Jurkat, Clone E6-1 (cell line): ENCODE measurements around the gene PRKCZ.
A peak's percentile ranks its signal among the peaks of the same experiment; 100 is the strongest.

Experiments used
- DNase-seq: peaks from one replicate; pipeline ENCODE4 v3.0.0-alpha.2; 2011; ENCODE audit warnings: low read depth, low spot score
- H3K4me3 ChIP-seq: 2 replicates; pipeline ENCODE4 v1.5.1; 2011; ENCODE audit warnings: mild to moderate bottlenecking, low read length, control low read depth, moderate library complexity

Gene PRKCZ

DNA sequence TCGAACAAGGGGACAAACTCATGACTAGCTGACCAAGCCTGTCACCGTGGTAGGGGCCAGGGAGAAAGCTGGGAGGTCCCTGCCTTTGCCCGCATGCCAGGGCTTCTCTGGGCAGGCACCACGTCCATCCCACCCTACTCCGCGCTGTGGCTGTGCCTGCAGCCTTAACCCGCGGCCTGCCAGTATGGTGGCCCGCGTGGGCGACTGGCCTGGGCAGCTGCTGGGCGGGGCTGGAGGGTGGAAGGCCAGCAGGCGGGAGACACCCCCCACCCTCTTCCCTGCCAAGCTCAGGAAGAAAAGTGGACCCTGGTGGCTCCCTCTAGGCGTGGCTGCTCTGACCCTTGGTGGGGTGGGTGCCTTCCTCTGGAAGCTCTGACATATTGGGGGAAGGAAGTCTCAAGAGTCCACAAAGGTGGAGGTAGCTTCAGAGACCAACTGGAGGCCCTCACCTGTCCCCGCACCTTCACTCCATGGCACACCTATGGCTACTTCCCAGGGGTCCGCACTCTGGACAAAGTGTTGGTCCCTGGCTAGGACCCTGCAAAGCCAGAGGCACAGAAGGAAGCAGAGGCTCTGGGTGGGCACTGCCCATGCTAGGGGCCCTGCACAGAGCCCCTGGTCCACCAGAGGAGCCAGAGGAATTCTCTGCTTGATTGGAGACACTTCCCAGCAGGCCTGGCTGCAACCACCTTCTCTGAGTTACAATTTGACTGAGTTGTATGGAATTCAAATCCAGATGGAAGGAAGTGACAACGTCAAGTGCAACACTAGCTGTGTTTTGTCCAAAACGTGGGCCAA, 174.6 kb downstream of the PRKCZ start:
- no peak for DNase-seq
- no peak overlapping the region for H3K4me3 ChIP-seq

GRCh38 chr1:2226525-2227345, 176.5 kb downstream of the PRKCZ start:
- DNase-seq = no peak
- H3K4me3 ChIP-seq = no peak overlapping the region

DNA sequence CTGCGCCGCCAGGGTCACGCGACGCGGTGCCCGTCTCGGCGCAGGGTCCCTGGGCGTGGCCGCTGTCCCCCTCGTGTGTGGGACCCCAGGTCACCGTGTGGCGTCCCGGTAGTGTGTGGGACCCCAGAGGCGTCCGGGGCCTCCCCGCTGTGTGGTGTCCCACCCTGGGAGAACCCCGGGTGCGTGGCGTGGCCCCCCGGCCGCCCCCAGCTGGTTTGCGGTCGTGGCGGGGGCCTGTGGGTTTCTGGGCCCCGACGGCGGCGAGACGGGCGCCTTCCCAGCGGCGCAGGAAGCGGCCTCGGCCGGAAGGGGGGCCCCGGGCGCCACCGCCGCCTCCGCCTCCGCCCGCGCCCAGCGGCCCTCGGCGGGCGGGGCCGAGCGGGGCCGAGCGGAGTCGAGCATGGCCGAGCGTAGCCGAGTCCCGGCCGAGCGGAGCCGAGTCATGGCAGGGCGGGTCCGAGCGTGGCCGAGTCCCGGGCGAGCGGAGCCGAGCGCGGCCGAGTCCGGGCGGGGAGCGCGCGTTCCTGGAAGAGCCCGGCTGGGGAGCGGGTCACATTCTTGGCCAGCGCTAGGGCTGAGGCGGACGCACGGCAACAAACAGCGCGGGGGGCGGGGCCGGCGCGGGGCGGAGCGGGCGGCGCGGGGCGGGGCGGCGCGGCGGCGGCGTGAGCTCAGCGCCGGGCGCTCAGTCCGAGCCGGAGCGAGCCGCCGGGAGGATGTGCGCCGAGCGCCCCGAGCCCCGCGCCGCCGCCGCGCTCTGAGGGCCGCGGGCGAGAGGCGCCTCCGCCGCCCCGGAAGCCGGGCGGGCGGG, 177.3 kb downstream of the PRKCZ start:
- DNase-seq = peak; percentile 84
- peak overlapping the region; percentile 23; the same call in 1 of the 2 replicates for H3K4me3 ChIP-seq

DNA sequence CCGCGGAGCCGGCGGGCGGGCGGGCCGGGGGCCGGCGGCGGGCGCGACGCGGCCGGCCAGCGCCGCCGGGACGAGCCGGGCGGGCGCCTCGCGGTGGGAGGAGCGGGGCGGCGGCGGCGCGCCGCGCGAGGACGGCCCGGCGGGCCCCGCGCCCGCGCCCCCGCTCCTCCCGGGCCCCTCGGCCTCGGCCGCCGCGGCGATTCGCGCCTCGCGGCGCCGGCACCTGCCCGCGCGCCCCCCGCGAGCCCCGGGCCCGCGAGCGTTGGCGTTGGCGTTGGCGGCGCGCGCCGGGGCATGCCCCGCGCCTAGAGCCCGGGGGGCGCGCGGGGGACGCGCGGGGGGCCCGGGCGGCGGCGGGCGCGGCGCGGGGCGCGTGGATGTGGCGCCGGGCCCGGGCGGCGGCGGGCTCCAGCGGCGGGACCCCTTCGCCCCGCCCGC, 178.0 kb downstream of the PRKCZ start, which contains the start of gene SKI:
Gene SKI (plus strand): TSS at position 163 of the 438 bp plus-strand sequence. CDS start 448 bp downstream, outside the sequence.
- no peak for DNase-seq
- H3K4me3 ChIP-seq = peak within 1 kb of the TSS; percentile 23; the same call in 1 of the 2 replicates

DNA sequence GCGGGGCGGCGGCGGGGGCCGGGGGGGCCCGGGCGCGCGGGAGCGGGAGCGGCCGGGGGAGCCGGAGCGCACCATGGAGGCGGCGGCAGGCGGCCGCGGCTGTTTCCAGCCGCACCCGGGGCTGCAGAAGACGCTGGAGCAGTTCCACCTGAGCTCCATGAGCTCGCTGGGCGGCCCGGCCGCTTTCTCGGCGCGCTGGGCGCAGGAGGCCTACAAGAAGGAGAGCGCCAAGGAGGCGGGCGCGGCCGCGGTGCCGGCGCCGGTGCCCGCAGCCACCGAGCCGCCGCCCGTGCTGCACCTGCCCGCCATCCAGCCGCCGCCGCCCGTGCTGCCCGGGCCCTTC, 178.5 kb downstream of the PRKCZ start:
- DNase-seq = no peak

GRCh38 chr1:2229037-2229864, 179.0 kb downstream of the PRKCZ start:
- no peak for DNase-seq
- peak overlapping the region; percentile 20; the same call in 1 of the 2 replicates for H3K4me3 ChIP-seq

More for the DNA sequence above, 178.5 kb downstream of the PRKCZ start:
- H3K4me3 ChIP-seq = peak overlapping the region; percentile 20; the same call in 1 of the 2 replicates

GRCh38 chr1:2229911-2230731, 179.9 kb downstream of the PRKCZ start:
- no peak for DNase-seq
- no peak overlapping the region for H3K4me3 ChIP-seq

DNA sequence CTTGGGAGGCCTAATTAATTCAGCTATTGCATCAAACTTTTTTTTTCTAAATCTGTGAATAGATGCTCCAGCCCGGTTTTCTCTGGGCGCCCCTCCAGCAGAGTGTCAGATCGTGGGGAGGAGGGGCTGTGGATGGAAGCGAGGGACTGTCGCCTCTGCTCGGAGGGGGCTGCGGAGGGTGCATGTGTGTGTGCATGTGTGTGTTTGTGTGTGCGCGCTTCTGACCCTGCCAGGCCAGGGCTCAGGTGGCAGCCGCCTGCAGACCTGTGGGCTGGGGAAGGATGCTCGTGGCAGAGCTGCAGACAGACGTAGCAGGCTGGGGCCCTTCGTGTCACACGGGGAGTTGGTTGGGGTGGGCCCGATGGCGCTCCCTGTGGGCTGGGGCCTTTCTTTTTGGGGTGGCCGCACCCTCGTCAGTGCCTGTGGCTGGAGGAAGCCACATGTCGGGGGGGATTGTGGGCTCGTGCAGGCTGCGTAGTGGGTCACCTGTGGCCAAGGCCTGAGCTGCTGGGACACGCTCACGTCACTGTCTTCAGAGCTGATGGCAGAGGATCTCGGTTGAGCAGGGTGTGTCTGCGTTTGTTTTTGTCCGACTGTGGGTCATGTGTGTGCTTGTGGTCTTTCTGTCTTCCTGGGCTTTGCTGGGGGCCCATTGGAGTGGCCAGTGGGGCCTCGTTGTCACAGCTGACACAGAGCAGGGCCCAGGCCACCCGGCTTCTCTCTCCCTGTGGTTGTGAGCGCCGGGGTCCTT, 180.7 kb downstream of the PRKCZ start:
- H3K4me3 ChIP-seq = no peak overlapping the region
- no peak for DNase-seq

- no peak overlapping the region for H3K4me3 ChIP-seq
- no peak for DNase-seq
These were observed 181.5 kb downstream of the PRKCZ start for GRCh38 chr1:2231532-2232254.

GRCh38 chr1:2232255-2232915, 182.2 kb downstream of the PRKCZ start:
- DNase-seq = no peak

GRCh38 chr1:2232916-2233438, 182.8 kb downstream of the PRKCZ start:
- H3K4me3 ChIP-seq = no peak overlapping the region
- DNase-seq = no peak

More at GRCh38 chr1:2232255-2232915, 182.2 kb downstream of the PRKCZ start:
- H3K4me3 ChIP-seq = no peak overlapping the region

DNA sequence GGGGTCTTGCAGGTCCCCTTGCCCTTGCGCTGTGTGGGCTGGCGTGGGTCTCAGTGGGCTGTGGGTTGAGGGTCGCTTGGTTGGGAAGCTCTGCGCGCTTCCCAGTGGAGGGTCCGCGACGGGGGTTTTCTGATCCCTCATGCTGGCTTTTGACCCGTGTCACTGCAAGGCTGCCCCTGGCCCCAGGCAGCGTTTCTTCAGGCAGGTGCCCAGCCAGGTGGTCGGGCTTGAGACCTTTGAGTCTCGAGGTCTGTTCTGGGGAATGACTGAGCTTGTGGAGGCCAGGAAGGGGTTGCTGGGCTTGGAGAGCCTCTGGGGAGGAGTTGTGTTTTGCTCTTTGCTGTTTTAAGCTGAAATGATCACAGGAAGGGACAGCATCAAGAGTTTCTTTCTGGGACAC, 183.3 kb downstream of the PRKCZ start:
- no peak overlapping the region for H3K4me3 ChIP-seq
- no peak for DNase-seq

GRCh38 chr1:2233997-2234761, 184.0 kb downstream of the PRKCZ start:
- no peak overlapping the region for H3K4me3 ChIP-seq
- DNase-seq = no peak

- no peak overlapping the region for H3K4me3 ChIP-seq
- DNase-seq = no peak
These were observed 184.5 kb downstream of the PRKCZ start for GRCh38 chr1:2234762-2235113.
